Activated CD8-positive, alpha-beta memory T cell treated with anti-CD3 and anti-CD28 coated beads, Interleukin-2, amount 50 U/mL, for 24 hours (primary cell): ENCODE measurements around the gene PDE4B.
A peak's percentile ranks its signal among the peaks of the same experiment; 100 is the strongest.

Experiments used
- DNase-seq: peaks from one replicate; pipeline ENCODE4 v3.0.0-alpha.2; 2020; ENCODE audit errors: extremely low read depth

PDE4B gene

GRCh38 chr1:66262208-66262963 lies 469.7 kb downstream of the PDE4B start:
- no peak for DNase-seq

- no peak for DNase-seq
These were observed 472.6 kb downstream of the PDE4B start for GRCh38 chr1:66265268-66265667.

GRCh38 chr1:66265796-66266195 lies 473.1 kb downstream of the PDE4B start:
- no peak for DNase-seq

GRCh38 chr1:66266350-66266749 lies 473.7 kb downstream of the PDE4B start:
- no peak for DNase-seq

GRCh38 chr1:66266756-66267155 lies 474.1 kb downstream of the PDE4B start:
- no peak for DNase-seq

- DNase-seq, result no peak
These were observed 474.7 kb downstream of the PDE4B start for GRCh38 chr1:66267201-66267940.

GRCh38 chr1:66269222-66269621 lies 476.5 kb downstream of the PDE4B start:
- no peak for DNase-seq

- no peak for DNase-seq
These were observed 477.6 kb downstream of the PDE4B start for GRCh38 chr1:66270119-66270812.

- DNase-seq, result no peak
These were observed 478.7 kb downstream of the PDE4B start for GRCh38 chr1:66271216-66271903.

GRCh38 chr1:66271904-66272254 lies 479.2 kb downstream of the PDE4B start:
- DNase-seq, result no peak

GRCh38 chr1:66273656-66274055 lies 481.0 kb downstream of the PDE4B start:
- no peak for DNase-seq

GRCh38 chr1:66274634-66275033 lies 481.9 kb downstream of the PDE4B start:
- no peak for DNase-seq

GRCh38 chr1:66275083-66275482 lies 482.4 kb downstream of the PDE4B start:
- DNase-seq, result no peak

GRCh38 chr1:66275601-66276023 lies 482.9 kb downstream of the PDE4B start:
- DNase-seq, result no peak

- DNase-seq, result no peak
These were observed 483.5 kb downstream of the PDE4B start for GRCh38 chr1:66276218-66276617.

- DNase-seq, result no peak
These were observed 485.7 kb downstream of the PDE4B start for GRCh38 chr1:66278260-66279021.

GRCh38 chr1:66281808-66282207 lies 489.1 kb downstream of the PDE4B start:
- no peak for DNase-seq

GRCh38 chr1:66282343-66282852 lies 489.7 kb downstream of the PDE4B start:
- DNase-seq, result peak; percentile 40

- no peak for DNase-seq
These were observed 490.4 kb downstream of the PDE4B start for GRCh38 chr1:66282891-66283621.

GRCh38 chr1:66283622-66284041 lies 490.9 kb downstream of the PDE4B start:
- no peak for DNase-seq
